Fibroblast of skin of scalp (primary cell): ENCODE measurements around the gene NSUN4.
"Not testable (repeated sequence)": the region's sequence is repeated elsewhere in the genome, so short reads cannot be mapped to it uniquely, and the experiment has no call there.

Source experiments
- DNase-seq: peaks from one replicate; pipeline ENCODE4 v3.0.0-alpha.2; 2013

NSUN4 gene

GRCh38 chr1:46367701-46368100 lies 27.1 kb downstream of the NSUN4 start:
- not testable (repeated sequence) for DNase-seq

GRCh38 chr1:46368791-46369190 lies 28.2 kb downstream of the NSUN4 start:
- no peak for DNase-seq

- DNase-seq = no peak
These were observed 29.1 kb downstream of the NSUN4 start for GRCh38 chr1:46369542-46370213.

GRCh38 chr1:46370214-46370633 lies 29.6 kb downstream of the NSUN4 start:
- no peak for DNase-seq

GRCh38 chr1:46372431-46372830 lies 31.8 kb downstream of the NSUN4 start:
- no peak for DNase-seq

- no peak for DNase-seq
These were observed 39.4 kb downstream of the NSUN4 start for GRCh38 chr1:46379996-46380395.

- no peak for DNase-seq
These were observed 39.9 kb downstream of the NSUN4 start for GRCh38 chr1:46380508-46380907.

- DNase-seq = no peak
These were observed 52.9 kb downstream of the NSUN4 start for GRCh38 chr1:46393510-46393909.

- peak; percentile 52 for DNase-seq
These were observed 53.7 kb downstream of the NSUN4 start, which contains the start of gene FAAH for GRCh38 chr1:46394108-46394871. FAAH (plus strand) TSS chr1:46394317; CDS start chr1:46394349, 32 bp downstream.

- DNase-seq = no peak
These were observed 54.4 kb downstream of the NSUN4 start for GRCh38 chr1:46394872-46395465.

- no peak for DNase-seq
These were observed 56.1 kb downstream of the NSUN4 start for GRCh38 chr1:46396441-46397398.

GRCh38 chr1:46399307-46399706 lies 58.7 kb downstream of the NSUN4 start:
- no peak for DNase-seq

GRCh38 chr1:46400421-46400820 lies 59.8 kb downstream of the NSUN4 start:
- no peak for DNase-seq

- no peak for DNase-seq
These were observed 60.7 kb downstream of the NSUN4 start for GRCh38 chr1:46401154-46401913.

- DNase-seq = peak; percentile 85
These were observed 61.5 kb downstream of the NSUN4 start for GRCh38 chr1:46401964-46402626.

- DNase-seq = no peak
These were observed 63.3 kb downstream of the NSUN4 start for GRCh38 chr1:46403916-46404315.

GRCh38 chr1:46404482-46405196 lies 64.0 kb downstream of the NSUN4 start:
- no peak for DNase-seq

GRCh38 chr1:46405197-46405555 lies 64.6 kb downstream of the NSUN4 start:
- no peak for DNase-seq

- no peak for DNase-seq
These were observed 65.1 kb downstream of the NSUN4 start for GRCh38 chr1:46405724-46406123.

GRCh38 chr1:46406881-46407608 lies 66.4 kb downstream of the NSUN4 start:
- DNase-seq = no peak
